Mucosa of descending colon (tissue), 3 donors: Measurements from ENCODE around the gene TJP1. TPM values are rescaled to one million over a fixed set of nuclear protein-coding genes. Genes with fewer than 3 reads are reported as not detected.

Source experiments
- ATAC-seq: fragments of 200-7000 bp; cut with Tn5 transposase; one replicate; pipeline ENCODE4 v1.9.1; 2020; ENCODE audit warnings: mild to moderate bottlenecking, moderate library complexity
- DNase-seq, 3 donors: peaks; one replicate each; pipeline ENCODE4 v3.0.0-alpha.2; 2020
- H3K36me3 ChIP-seq: fragments of 200-600 bp; one replicate; pipeline ENCODE4 v1.8.0; 2021; ENCODE audit warnings: low read depth, mild to moderate bottlenecking
- H3K4me1 ChIP-seq: fragments of 200-600 bp; one replicate; pipeline ENCODE4 v1.8.0; 2021; ENCODE audit warnings: low read depth, mild to moderate bottlenecking
- H3K4me3 ChIP-seq: fragments of 200-600 bp; one replicate; pipeline ENCODE4 v1.8.0; 2021; ENCODE audit warnings: mild to moderate bottlenecking
- H3K9me3 ChIP-seq: fragments of 200-600 bp; one replicate; pipeline ENCODE4 v1.8.0; 2021; ENCODE audit warnings: mild to moderate bottlenecking
- CTCF ChIP-seq: fragments of 200-600 bp; IDR thresholded peaks from one replicate; pipeline ENCODE4 v1.8.0; 2022; ENCODE audit warnings: antibody characterized with exemption, mild to moderate bottlenecking
- intact Hi-C, 2 donors: fragments of 100-400 bp; cut with DNase I in 1 of 2; cut with micrococcal nuclease in 1 of 2; formaldehyde crosslinking; loops; one replicate each; pipeline versions ENCODE4 v1.11.0 to v1.11.1; 2022; cut with DNase I, micrococcal nuclease
- total RNA-seq, 3 donors: library from RNA; stranded (reverse); fragmentation: NEBNext Ultra II Directional in 2 of 3; extraction: Animal tissue kit (Norgen Biotek cat#: 25700) in 2 of 3; gene quantifications; one replicate each; pipeline versions ENCODE4 v1.2.1 to v1.2.4, GENCODE V29; 2021 to 2023
- donor health status: DM: no; HTN: no; CAD: no; lungs with moderate emphysema.
- donor health status: DM: no; HTN: no; CAD: no.
- donor health status: DM: no; HTN: yes; CAD: no.

The TJP1 gene
- total RNA-seq, 3 donors from 2014 or later = 78.8 to 129 (median 86.9) TPM

- no peak for TF ChIP-seq CTCF
- H3K4me1 ChIP-seq = peaks cover 9% of the 10 kb centered on the region
- ATAC-seq (peak; percentile 47), DNase-seq (peak in 1 of 3 donors; percentile 43)
- H3K9me3 ChIP-seq = no peaks in the 10 kb centered on the region
- intact Hi-C loops = no loop called here
- no peak overlapping the region for H3K4me3 ChIP-seq
- no peaks in the 10 kb centered on the region for H3K36me3 ChIP-seq
Measured at GRCh38 chr15:29686445-29687203, 135.6 kb downstream of the TJP1 start.

GRCh38 chr15:29686079-29686425, 136.2 kb downstream of the TJP1 start:
- DNase-seq = no peak
- Histone ChIP-seq H3K9me3 (no peaks in the 10 kb centered on the region), H3K36me3 (no peaks in the 10 kb centered on the region), H3K4me3 (no peak overlapping the region), H3K4me1 (peaks cover 9% of the 10 kb centered on the region)
- no peak for ATAC-seq
- no peak for TF ChIP-seq CTCF
- intact Hi-C loops = no loop called here

GRCh38 chr15:29685156-29686078, 136.9 kb downstream of the TJP1 start:
- TF ChIP-seq CTCF = no peak
- intact Hi-C loops = no loop called here
- H3K4me1 ChIP-seq = peaks cover 9% of the 10 kb centered on the region
- H3K4me3 ChIP-seq = no peak overlapping the region
- H3K36me3 ChIP-seq = no peaks in the 10 kb centered on the region
- DNase-seq (no peak), ATAC-seq (no peak)
- no peaks in the 10 kb centered on the region for H3K9me3 ChIP-seq

GRCh38 chr15:29682781-29683180, 139.5 kb downstream of the TJP1 start:
- no peak overlapping the region for H3K4me3 ChIP-seq
- H3K36me3 ChIP-seq = no peaks in the 10 kb centered on the region
- ATAC-seq (no peak), DNase-seq (no peak)
- intact Hi-C loops = no loop called here
- no peaks in the 10 kb centered on the region for H3K9me3 ChIP-seq
- H3K4me1 ChIP-seq = peaks cover 11% of the 10 kb centered on the region
- TF ChIP-seq CTCF = no peak

- ATAC-seq = no peak
- no peak for TF ChIP-seq CTCF
- H3K4me3 ChIP-seq = no peak overlapping the region
Measured at GRCh38 chr15:29682361-29682760, 139.9 kb downstream of the TJP1 start.

More at GRCh38 chr15:29682361-29682760, 139.9 kb downstream of the TJP1 start:
- peaks cover 11% of the 10 kb centered on the region for H3K4me1 ChIP-seq
- no peak for DNase-seq
- H3K36me3 ChIP-seq = no peaks in the 10 kb centered on the region
- no peaks in the 10 kb centered on the region for H3K9me3 ChIP-seq
- intact Hi-C loops = no loop called here
